Mesendoderm (in vitro differentiated cells): ENCODE measurements around the gene HS1BP3.

Experiments used
- DNase-seq: peaks from one replicate; pipeline ENCODE4 v3.0.0; 2013
- H2AK5ac ChIP-seq: 2 replicates; pipeline ENCODE4 v1.6.1; 2013; ENCODE audit warnings: low read length, inconsistent platforms
- H2BK120ac ChIP-seq: 2 replicates; pipeline ENCODE4 v1.6.1; 2013; ENCODE audit warnings: low read depth, mild to moderate bottlenecking, low read length, moderate library complexity, mixed read lengths
- H2BK15ac ChIP-seq: replicated peaks from 2 replicates; pipeline ENCODE4 v1.6.1; 2013; ENCODE audit warnings: low read depth, mild to moderate bottlenecking, moderate library complexity
- H2BK5ac ChIP-seq: 2 replicates; pipeline ENCODE4 v1.6.1; 2013; ENCODE audit warnings: low read length, inconsistent platforms
- H3K18ac ChIP-seq: 2 replicates; pipeline ENCODE4 v1.6.1; 2013; ENCODE audit warnings: mild to moderate bottlenecking, low read length, mixed read lengths
- H3K23ac ChIP-seq: one replicate; pipeline ENCODE4 v1.6.1; 2013; ENCODE audit warnings: low read length
- H3K27ac ChIP-seq: 2 replicates; pipeline ENCODE4 v1.5.1; 2013; ENCODE audit warnings: low read depth, mild to moderate bottlenecking, inconsistent platforms, low read length, moderate library complexity
- H3K27me3 ChIP-seq: 2 replicates; pipeline ENCODE4 v1.6.1; 2013; ENCODE audit warnings: low read length, control low read depth, mild to moderate bottlenecking, inconsistent platforms; ENCODE audit not compliant: insufficient read depth, poor library complexity
- H3K36me3 ChIP-seq: 2 replicates; pipeline ENCODE4 v1.6.1; 2013; ENCODE audit warnings: low read length, inconsistent platforms; ENCODE audit not compliant: control insufficient read depth, insufficient read depth
- H3K4ac ChIP-seq: one replicate; pipeline ENCODE4 v1.6.1; 2013; ENCODE audit warnings: low read depth, mild to moderate bottlenecking, low read length, moderate library complexity
- H3K4me1 ChIP-seq: 2 replicates; pipeline ENCODE4 v1.6.1; 2013; ENCODE audit warnings: low read depth, low read length, inconsistent platforms; ENCODE audit not compliant: control insufficient read depth
- H3K4me2 ChIP-seq: 2 replicates; pipeline ENCODE4 v1.6.1; 2013; ENCODE audit warnings: low read length
- H3K4me3 ChIP-seq: 2 replicates; pipeline ENCODE4 v1.5.1; 2013; ENCODE audit warnings: mild to moderate bottlenecking, low read length
- H3K56ac ChIP-seq: one replicate; pipeline ENCODE4 v1.6.1; 2013; ENCODE audit warnings: low read length
- H3K79me1 ChIP-seq: 2 replicates; pipeline ENCODE4 v1.6.1; 2013; ENCODE audit warnings: low read length, inconsistent platforms
- H3K79me2 ChIP-seq: 2 replicates; pipeline ENCODE4 v1.6.1; 2013; ENCODE audit warnings: mild to moderate bottlenecking, low read length; ENCODE audit not compliant: control insufficient read depth, insufficient read depth
- H3K9ac ChIP-seq: 2 replicates; pipeline ENCODE4 v1.6.1; 2013; ENCODE audit warnings: low read length, inconsistent platforms
- H4K5ac ChIP-seq: one replicate; pipeline ENCODE4 v1.6.1; 2013; ENCODE audit warnings: low read length
- H4K8ac ChIP-seq: one replicate; pipeline ENCODE4 v1.6.1; 2013; ENCODE audit warnings: low read depth, mild to moderate bottlenecking, control low read depth, low read length, moderate library complexity
- WGBS: extraction: QIAGEN DNeasy Blood & Tissue Kit; methylation state at CpG from one replicate; pipeline ENCODE4 v1.1.7; 2013; ENCODE audit warnings: low lambda C conversion rate, missing lambda C conversion rate; ENCODE audit not compliant: insufficient coverage; ENCODE audit errors: extremely low coverage; 5-methylcytosine and 5-hydroxymethylcytosine counted together

Gene HS1BP3

DNA sequence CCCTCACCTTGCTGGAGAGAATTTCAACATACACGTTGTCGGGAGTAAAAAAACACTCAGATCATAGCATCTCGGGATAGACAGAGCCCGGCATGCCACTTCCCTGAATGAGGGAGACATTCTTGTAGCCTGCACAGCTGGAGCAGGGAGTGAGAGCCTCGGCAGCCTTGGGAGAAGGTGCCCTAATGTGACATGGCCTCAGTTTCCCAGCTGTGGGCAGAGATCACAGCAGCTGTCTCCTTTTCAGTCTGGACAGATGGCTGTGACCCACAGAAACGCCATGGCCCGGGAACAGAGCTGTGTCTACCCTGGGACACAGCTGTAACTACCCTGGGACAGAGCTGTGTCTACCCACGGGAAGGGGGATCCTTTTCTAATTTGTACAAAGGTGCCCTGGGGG is 55.9 kb downstream of the HS1BP3 start:
- Histone ChIP-seq H3K79me2 (no peaks in the 10 kb centered on the region), H2BK5ac (no peak overlapping the region), H3K27ac (no peak overlapping the region), H3K56ac (no peak overlapping the region), H3K23ac (no peak overlapping the region), H3K27me3 (no peaks in the 10 kb centered on the region), H3K4me3 (no peak overlapping the region), H3K18ac (no peak overlapping the region), H2BK120ac (no peak overlapping the region), H3K4ac (no peak overlapping the region), H3K36me3 (no peaks in the 10 kb centered on the region), H4K8ac (no peak overlapping the region), H2AK5ac (no peak overlapping the region), H2BK15ac (no peak overlapping the region), H3K9ac (no peak overlapping the region), H3K4me2 (no peak overlapping the region), H3K79me1 (no peaks in the 10 kb centered on the region), H4K5ac (no peak overlapping the region), H3K4me1 (peaks cover 5% of the 10 kb centered on the region)
- WGBS = no CpG with 5 or more reads among the region's 8 CpGs
- no peak for DNase-seq

DNA sequence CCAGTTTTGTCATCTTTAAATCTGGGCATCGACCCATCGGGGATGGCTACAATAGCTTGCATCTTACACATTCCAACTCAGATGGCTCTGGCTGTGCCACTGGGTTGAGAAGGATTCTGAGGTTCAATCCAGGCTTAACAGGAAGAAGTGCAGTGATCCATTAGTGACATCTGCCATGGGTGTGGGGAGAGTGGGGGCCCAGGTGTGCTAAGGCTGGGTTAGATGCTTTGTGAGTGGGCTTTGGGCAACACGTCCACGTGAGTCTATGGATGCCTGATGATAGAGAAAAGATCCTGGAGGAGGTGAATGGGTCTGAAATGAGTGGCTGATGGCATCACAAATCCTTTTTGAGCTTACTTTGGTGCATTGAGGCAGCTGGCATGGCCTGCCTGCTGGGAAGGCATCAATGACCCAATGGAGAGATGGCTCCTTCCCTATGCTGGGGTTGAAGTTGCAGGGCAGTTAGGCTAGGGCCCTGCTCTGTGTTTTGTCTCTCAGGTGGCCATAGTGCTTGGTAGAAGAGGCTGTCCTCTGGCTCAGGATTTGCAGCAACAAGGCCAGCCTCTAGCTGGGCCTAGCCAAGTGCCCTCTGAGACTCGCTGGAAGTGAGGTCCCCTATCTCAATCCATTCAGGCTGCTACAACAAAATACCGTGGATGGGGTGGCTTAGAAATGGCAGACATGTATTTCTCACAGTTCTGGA is 56.7 kb downstream of the HS1BP3 start:
- no peak overlapping the region for H3K23ac ChIP-seq
- peak overlapping the region; percentile 27 for H3K56ac ChIP-seq
- H3K4me2 ChIP-seq = no peak overlapping the region
- no peak overlapping the region for H4K5ac ChIP-seq
- H2AK5ac ChIP-seq = no peak overlapping the region
- H3K4me3 ChIP-seq = no peak overlapping the region
- H3K27ac ChIP-seq = no peak overlapping the region
- H3K79me1 ChIP-seq = no peaks in the 10 kb centered on the region
- H3K79me2 ChIP-seq = no peaks in the 10 kb centered on the region
- H3K9ac ChIP-seq = no peak overlapping the region
- H3K18ac ChIP-seq = no peak overlapping the region
- no peak overlapping the region for H4K8ac ChIP-seq
- H3K4me1 ChIP-seq = peaks cover 5% of the 10 kb centered on the region
- H2BK5ac ChIP-seq = no peak overlapping the region
- no peaks in the 10 kb centered on the region for H3K36me3 ChIP-seq
- H3K4ac ChIP-seq = no peak overlapping the region
- no peak overlapping the region for H2BK120ac ChIP-seq
- no peak overlapping the region for H2BK15ac ChIP-seq
- H3K27me3 ChIP-seq = no peaks in the 10 kb centered on the region
- no CpG with 5 or more reads among the region's 6 CpGs for WGBS
- no peak for DNase-seq

DNA sequence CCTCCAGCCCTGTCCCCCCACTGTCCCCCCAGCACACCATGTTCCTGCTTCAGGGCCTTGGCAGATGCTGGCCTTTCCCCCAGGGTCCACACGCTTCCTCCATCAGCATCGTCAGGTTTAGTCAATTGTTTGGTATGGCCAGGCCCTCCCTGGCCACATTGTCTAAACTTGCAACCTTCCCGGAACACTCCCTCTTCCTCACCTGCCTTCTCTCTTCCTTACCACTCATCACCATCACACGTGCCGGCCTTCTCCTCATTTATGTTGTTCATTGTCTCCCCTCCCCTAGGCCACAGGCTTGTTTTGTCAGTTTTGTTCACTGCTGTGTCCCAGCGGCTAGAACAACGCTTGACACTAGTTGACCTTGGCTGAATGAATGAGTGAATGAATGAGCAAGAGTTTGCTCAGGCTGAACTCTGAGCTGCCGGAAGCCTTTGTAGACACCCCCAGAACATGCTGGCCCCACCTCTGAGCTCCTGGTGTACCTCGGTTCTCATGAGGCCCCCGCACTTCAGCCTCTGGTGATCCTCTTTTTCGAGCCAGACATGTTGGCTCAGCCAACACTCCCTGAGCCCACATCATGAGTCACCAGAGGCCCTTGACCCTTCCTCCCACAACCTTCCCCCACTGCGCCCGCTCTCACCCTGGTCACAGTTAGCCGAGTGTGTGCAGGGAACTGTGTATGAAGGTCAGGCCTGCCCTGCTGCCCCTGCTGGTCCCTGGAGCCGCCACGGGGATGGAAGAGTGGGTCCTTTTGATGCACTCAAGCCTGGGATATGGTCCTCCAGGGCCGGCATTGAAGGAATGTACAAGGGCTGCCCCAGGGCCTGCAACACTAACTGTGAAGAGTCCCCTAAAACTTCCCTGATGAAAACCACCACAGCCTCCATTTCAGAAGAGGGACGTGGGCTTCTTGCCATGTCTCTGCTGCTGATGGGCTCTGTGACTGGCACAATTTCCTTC is 57.5 kb downstream of the HS1BP3 start:
- H3K79me2 ChIP-seq = no peaks in the 10 kb centered on the region
- WGBS = no CpG with 5 or more reads among the region's 18 CpGs
- DNase-seq = no peak
- H3K56ac ChIP-seq = no peak overlapping the region
- H2BK120ac ChIP-seq = no peak overlapping the region
- no peak overlapping the region for H2BK15ac ChIP-seq
- H2BK5ac ChIP-seq = no peak overlapping the region
- no peaks in the 10 kb centered on the region for H3K27me3 ChIP-seq
- no peak overlapping the region for H4K8ac ChIP-seq
- no peak overlapping the region for H2AK5ac ChIP-seq
- H3K18ac ChIP-seq = no peak overlapping the region
- no peak overlapping the region for H3K23ac ChIP-seq
- no peak overlapping the region for H3K9ac ChIP-seq
- no peaks in the 10 kb centered on the region for H3K36me3 ChIP-seq
- H3K27ac ChIP-seq = no peak overlapping the region
- peaks cover 5% of the 10 kb centered on the region for H3K4me1 ChIP-seq
- no peak overlapping the region for H3K4me2 ChIP-seq
- no peak overlapping the region for H3K4me3 ChIP-seq
- no peak overlapping the region for H3K4ac ChIP-seq
- H4K5ac ChIP-seq = no peak overlapping the region
- H3K79me1 ChIP-seq = no peaks in the 10 kb centered on the region

DNA sequence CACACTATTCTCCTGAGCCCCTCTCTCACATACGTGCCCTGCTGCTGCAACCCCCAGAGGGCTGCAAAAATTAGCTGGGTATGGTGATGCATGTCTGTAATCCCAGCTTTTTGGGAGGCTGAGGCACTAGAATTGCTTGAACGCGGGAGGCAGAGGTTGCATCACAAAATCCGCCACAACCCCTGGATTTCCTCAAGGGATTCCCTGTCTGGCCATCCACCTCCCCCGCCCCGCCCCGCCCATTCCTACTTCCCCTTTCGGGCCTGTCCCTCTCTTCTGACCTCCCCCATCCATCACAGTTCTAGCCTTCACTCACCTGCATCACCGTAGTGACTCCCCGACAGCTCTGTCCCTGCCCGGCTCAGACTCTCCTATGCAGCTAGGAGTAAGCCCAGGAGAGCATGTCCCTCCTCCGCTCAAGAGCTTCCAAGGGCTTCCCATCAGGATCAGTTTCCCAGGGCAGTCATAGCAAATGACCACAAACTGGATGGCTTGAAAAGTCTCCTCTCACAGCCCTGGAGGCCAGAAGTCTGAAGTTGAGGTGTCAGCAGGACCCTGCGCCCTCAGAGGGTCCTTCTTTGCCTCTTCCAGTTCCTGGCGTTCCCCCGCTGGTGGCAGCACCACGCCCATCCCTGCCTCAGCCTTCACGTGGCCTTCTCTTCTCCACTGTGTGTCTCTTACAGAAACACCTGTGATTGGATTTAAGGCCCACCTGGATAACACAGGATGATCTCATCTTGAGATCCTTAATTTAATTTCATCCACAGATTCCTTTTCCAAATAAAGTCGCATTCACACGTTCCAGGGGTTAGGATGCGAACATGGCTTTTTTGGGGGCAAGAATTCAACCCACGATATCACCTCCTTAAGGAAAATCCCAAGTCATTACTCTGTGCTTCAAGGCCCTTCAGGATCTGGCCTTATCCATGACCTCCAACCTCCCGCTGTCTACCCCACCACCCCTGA is 58.5 kb downstream of the HS1BP3 start:
- no peak overlapping the region for H2AK5ac ChIP-seq
- no peak overlapping the region for H3K4ac ChIP-seq
- no peak overlapping the region for H3K27ac ChIP-seq
- no peak overlapping the region for H2BK15ac ChIP-seq
- H2BK120ac ChIP-seq = no peak overlapping the region
- no peak overlapping the region for H3K56ac ChIP-seq
- no peak overlapping the region for H3K9ac ChIP-seq
- H3K79me1 ChIP-seq = no peaks in the 10 kb centered on the region
- H3K4me2 ChIP-seq = no peak overlapping the region
- H3K18ac ChIP-seq = no peak overlapping the region
- H3K23ac ChIP-seq = no peak overlapping the region
- H2BK5ac ChIP-seq = no peak overlapping the region
- H4K5ac ChIP-seq = no peak overlapping the region
- no CpG with 5 or more reads among the region's 22 CpGs for WGBS
- DNase-seq = peak; percentile 58
- no peaks in the 10 kb centered on the region for H3K36me3 ChIP-seq
- no peak overlapping the region for H3K4me3 ChIP-seq
- no peak overlapping the region for H4K8ac ChIP-seq
- peaks cover 5% of the 10 kb centered on the region for H3K4me1 ChIP-seq
- H3K79me2 ChIP-seq = no peaks in the 10 kb centered on the region
- no peaks in the 10 kb centered on the region for H3K27me3 ChIP-seq

DNA sequence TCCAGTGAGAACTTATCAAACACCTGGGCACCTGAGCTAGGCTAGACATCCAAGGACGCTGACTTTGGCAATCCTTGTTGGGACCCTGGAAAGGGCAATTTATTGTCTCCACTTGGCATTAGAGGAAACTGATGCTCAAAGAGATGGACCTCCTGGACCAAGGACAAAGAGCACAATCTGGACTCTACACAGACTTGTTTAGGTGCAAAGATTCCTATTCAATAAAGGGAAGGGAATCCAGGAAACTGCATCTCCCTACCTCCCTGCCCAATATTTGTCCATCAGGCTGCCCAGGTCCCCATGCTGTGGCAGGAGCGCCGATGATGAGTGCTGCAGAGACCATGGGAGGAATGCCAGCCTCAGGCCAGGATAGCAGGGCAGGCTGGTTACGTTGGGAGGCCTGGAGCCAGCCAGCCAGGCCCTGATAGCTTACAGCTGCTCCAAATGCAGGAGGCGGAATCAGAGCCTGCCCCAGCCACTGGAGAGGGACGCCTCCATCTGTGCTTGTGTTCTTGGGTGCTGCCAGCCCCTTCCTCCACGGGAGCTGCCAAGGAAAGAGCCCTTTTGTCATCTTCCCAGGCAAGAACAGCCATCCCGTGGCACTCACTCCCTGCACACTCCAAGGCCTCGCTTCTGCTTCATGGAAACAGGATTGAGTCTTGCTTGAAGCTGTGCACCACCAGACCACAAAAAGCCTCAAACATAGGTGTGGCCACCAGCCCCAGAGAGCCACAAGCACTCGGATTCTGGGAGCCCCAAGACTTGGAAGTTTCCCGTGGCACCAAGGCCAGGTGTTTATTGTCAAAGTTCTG is 60.0 kb downstream of the HS1BP3 start:
- no peak overlapping the region for H3K56ac ChIP-seq
- H3K27ac ChIP-seq = no peak overlapping the region
- WGBS = no CpG with 5 or more reads among the region's 11 CpGs
- H3K9ac ChIP-seq = no peak overlapping the region
- no peaks in the 10 kb centered on the region for H3K79me1 ChIP-seq
- no peak overlapping the region for H3K4me3 ChIP-seq
- no peaks in the 10 kb centered on the region for H3K36me3 ChIP-seq
- no peaks in the 10 kb centered on the region for H3K27me3 ChIP-seq
- DNase-seq = no peak
- H3K4me2 ChIP-seq = no peak overlapping the region
- no peak overlapping the region for H3K18ac ChIP-seq
- no peaks in the 10 kb centered on the region for H3K79me2 ChIP-seq
- no peak overlapping the region for H3K4ac ChIP-seq
- no peak overlapping the region for H2BK15ac ChIP-seq
- no peak overlapping the region for H2BK120ac ChIP-seq
- H2AK5ac ChIP-seq = no peak overlapping the region
- H3K4me1 ChIP-seq = peaks cover 5% of the 10 kb centered on the region
- H3K23ac ChIP-seq = no peak overlapping the region
- no peak overlapping the region for H4K8ac ChIP-seq
- no peak overlapping the region for H4K5ac ChIP-seq
- no peak overlapping the region for H2BK5ac ChIP-seq
